ENCODE data around the gene CPXM1.

DNA sequence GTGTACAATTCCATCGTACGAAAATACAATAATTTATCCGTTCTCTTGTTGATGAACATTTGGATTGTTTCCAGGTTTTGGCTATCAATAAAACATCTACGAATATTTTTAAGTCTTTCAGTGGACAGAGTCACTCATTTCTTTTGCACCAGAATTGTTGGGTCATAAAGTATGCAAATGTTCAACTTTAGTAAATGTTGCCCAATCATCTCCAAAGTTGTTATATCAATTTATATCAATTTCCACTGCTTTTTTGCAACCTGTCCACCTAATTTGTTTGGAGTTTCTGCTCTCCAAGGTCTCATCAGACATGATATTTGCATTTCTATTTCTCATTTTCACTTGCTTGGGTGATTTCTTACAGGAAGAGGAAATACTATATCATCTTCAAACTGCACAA, 26.2 kb upstream of the CPXM1 start:
- TF ChIP-seq CHD1 (IDR thresholded peaks at IDR 0.05; ENCODE audit: low read depth, low read length) (no peak), NR2C2 (IDR thresholded peaks at IDR 0.05; ENCODE audit: borderline replicate concordance, control insufficient read depth, insufficient read length, low read depth) (no peak), DPF2 (IDR thresholded peaks at IDR 0.05) (no peak), RAD21 (IDR thresholded peaks at IDR 0.05; ENCODE audit: insufficient read depth, low read depth, low read length) (no peak)
- TF ChIP-seq, protein P1, sequence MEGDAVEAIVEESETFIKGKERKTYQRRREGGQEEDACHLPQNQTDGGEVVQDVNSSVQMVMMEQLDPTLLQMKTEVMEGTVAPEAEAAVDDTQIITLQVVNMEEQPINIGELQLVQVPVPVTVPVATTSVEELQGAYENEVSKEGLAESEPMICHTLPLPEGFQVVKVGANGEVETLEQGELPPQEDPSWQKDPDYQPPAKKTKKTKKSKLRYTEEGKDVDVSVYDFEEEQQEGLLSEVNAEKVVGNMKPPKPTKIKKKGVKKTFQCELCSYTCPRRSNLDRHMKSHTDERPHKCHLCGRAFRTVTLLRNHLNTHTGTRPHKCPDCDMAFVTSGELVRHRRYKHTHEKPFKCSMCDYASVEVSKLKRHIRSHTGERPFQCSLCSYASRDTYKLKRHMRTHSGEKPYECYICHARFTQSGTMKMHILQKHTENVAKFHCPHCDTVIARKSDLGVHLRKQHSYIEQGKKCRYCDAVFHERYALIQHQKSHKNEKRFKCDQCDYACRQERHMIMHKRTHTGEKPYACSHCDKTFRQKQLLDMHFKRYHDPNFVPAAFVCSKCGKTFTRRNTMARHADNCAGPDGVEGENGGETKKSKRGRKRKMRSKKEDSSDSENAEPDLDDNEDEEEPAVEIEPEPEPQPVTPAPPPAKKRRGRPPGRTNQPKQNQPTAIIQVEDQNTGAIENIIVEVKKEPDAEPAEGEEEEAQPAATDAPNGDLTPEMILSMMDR (IDR thresholded peaks at IDR 0.05 in 2 of 3, conservative IDR thresholded peaks at IDR 0.05 in 1 of 3; ENCODE audit: control insufficient read depth in 2 of 3, extremely low read depth in 1 of 3, insufficient read depth in 1 of 3, low read depth in 3 of 3, low read length in 3 of 3) = no peak
